ENCODE results near the gene NRP2.

DNA sequence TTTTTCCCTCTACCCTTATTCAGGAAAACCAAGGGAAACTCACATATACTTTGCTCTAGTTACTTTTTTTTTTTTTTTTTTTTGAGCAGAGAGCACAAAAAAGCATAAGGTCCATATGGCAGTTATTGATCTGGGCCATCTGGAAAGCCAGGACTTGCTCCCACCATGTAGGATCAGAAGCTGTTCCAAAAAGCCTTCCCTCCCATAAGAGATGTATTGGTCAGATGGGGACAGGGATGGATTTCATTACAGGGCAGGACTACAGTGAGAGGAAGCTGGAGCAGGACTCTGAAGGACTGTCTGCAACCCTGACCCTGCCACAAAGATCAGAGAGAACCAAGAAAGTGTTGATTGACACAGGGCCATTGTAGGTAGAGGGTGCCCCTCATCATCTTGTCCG, 57.3 kb downstream of the NRP2 start:
- TF ChIP-seq, protein P1, sequence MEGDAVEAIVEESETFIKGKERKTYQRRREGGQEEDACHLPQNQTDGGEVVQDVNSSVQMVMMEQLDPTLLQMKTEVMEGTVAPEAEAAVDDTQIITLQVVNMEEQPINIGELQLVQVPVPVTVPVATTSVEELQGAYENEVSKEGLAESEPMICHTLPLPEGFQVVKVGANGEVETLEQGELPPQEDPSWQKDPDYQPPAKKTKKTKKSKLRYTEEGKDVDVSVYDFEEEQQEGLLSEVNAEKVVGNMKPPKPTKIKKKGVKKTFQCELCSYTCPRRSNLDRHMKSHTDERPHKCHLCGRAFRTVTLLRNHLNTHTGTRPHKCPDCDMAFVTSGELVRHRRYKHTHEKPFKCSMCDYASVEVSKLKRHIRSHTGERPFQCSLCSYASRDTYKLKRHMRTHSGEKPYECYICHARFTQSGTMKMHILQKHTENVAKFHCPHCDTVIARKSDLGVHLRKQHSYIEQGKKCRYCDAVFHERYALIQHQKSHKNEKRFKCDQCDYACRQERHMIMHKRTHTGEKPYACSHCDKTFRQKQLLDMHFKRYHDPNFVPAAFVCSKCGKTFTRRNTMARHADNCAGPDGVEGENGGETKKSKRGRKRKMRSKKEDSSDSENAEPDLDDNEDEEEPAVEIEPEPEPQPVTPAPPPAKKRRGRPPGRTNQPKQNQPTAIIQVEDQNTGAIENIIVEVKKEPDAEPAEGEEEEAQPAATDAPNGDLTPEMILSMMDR (conservative IDR thresholded peaks at IDR 0.05) = no peak
- no peak for TF ChIP-seq EZH2 (IDR thresholded peaks at IDR 0.05; ENCODE audit: low read depth)

All from PC-9 (cell line).